ENCODE measurements around the gene GLA.

Gene GLA

DNA sequence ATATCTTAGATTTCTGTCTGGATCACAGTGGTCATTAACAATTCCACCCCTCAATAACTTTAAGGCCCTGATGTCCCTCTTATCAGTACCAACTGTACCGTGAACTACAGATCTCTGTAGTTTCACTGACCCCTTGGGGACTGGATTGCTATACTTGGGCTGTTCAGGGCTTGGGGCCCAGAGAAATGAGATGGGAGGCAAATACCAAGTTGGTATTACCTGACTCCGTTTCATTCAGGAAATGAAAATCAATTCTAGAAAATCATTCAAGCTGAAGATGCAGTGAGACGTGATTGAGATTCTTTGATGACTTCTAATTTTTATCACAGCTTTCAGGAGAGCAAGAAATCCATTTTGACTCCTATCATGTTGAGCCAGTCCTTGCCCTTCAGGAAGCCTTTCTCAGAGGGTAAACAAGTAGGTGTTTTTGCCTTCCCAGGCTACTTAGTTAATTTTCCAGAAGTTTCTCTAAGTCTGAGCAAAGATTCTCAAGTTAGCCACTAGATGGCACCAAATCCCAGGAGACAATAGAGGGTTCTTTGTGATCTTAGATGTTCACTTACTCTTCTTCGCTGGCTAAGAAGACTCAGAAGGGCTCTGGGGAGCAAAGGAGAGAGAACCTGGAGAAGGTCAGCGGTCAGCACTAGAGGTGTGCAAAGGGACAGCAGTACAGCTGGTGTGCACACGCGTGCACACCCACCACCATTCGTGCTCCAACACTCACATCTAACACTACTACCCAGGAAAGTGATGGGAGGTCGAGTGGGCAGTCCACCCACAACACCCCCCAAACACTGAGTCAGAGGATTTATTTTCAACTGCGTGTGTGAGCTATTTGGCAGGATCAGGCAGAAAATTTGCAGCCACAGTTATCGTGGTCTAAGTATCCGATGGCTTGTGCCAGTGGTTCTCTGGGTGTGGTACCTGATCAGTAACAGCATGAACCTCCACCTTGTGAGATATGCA is 7.7 kb upstream of the GLA start:
- Histone ChIP-seq H3K27ac (peak overlapping the region; percentile 84), H3K27me3 (ENCODE audit: control insufficient read depth, insufficient read depth, low read length) (no peaks in the 10 kb centered on the region), H3K4me3 (ENCODE audit: low read depth, low read length) (peak overlapping the region; percentile 4), H3K9ac (no peak overlapping the region), H3K4me1 (peaks cover 14% of the 10 kb centered on the region), H3K36me3 (ENCODE audit: control insufficient read depth, insufficient read depth, low read length) (no peaks in the 10 kb centered on the region), H3K9me3 (ENCODE audit: control insufficient read depth, low read length) (no peaks in the 10 kb centered on the region), H2AFZ (peak overlapping the region; percentile 75), H3K79me2 (peaks cover 10% of the 10 kb centered on the region), H3K4me2 (ENCODE audit: low read length) (peak overlapping the region; percentile 18)
- TF ChIP-seq, protein P1, sequence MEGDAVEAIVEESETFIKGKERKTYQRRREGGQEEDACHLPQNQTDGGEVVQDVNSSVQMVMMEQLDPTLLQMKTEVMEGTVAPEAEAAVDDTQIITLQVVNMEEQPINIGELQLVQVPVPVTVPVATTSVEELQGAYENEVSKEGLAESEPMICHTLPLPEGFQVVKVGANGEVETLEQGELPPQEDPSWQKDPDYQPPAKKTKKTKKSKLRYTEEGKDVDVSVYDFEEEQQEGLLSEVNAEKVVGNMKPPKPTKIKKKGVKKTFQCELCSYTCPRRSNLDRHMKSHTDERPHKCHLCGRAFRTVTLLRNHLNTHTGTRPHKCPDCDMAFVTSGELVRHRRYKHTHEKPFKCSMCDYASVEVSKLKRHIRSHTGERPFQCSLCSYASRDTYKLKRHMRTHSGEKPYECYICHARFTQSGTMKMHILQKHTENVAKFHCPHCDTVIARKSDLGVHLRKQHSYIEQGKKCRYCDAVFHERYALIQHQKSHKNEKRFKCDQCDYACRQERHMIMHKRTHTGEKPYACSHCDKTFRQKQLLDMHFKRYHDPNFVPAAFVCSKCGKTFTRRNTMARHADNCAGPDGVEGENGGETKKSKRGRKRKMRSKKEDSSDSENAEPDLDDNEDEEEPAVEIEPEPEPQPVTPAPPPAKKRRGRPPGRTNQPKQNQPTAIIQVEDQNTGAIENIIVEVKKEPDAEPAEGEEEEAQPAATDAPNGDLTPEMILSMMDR (IDR thresholded peaks at IDR 0.05): peak; percentile 60

DNA sequence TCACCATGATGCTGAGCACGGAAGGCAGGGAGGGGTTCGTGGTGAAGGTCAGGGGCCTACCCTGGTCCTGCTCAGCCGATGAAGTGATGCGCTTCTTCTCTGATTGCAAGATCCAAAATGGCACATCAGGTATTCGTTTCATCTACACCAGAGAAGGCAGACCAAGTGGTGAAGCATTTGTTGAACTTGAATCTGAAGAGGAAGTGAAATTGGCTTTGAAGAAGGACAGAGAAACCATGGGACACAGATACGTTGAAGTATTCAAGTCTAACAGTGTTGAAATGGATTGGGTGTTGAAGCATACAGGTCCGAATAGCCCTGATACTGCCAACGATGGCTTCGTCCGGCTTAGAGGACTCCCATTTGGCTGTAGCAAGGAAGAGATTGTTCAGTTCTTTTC is 4.3 kb upstream of the GLA start:
- Histone ChIP-seq H3K4me1 (peaks cover 11% of the 10 kb centered on the region), H2AFZ (no peak overlapping the region)

DNA sequence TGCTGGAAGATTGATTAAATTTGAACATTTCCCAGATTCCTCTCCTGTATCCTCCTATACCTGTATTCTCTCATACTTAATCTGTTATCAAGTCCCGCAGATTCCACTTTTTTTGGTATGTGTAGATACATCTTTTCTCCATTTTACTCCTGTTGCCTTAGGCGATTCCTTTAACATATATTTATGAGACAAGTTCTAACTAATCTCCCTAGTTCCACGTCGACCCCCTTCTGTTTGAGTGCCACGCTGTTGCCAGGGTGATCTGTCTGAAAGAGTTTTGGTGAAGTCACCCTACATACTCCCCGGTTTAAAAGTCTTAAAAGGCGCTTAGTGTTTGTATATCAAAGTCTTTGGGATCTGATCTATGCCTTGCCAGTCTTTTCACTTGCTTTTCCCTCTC is 2.7 kb upstream of the GLA start:
- Histone ChIP-seq H3K79me2 (peaks cover 15% of the 10 kb centered on the region), H3K9ac (no peak overlapping the region), H3K4me1 (peaks cover 8% of the 10 kb centered on the region), H3K27ac (no peak overlapping the region), H3K4me2 (ENCODE audit: low read length) (peak overlapping the region; percentile 33), H3K27me3 (ENCODE audit: control insufficient read depth, insufficient read depth, low read length) (no peaks in the 10 kb centered on the region), H2AFZ (no peak overlapping the region), H3K36me3 (ENCODE audit: control insufficient read depth, insufficient read depth, low read length) (no peaks in the 10 kb centered on the region), H3K4me3 (ENCODE audit: low read depth, low read length) (peak overlapping the region; percentile 22), H3K9me3 (ENCODE audit: control insufficient read depth, low read length) (no peaks in the 10 kb centered on the region)
- TF ChIP-seq, protein P1 (IDR thresholded peaks at IDR 0.05): no peak

More for the DNA sequence above, 4.3 kb upstream of the GLA start:
- Histone ChIP-seq H3K79me2 (peaks cover 15% of the 10 kb centered on the region), H3K27ac (no peak overlapping the region), H3K4me2 (ENCODE audit: low read length) (no peak overlapping the region), H3K9me3 (ENCODE audit: control insufficient read depth, low read length) (no peaks in the 10 kb centered on the region), H3K27me3 (ENCODE audit: control insufficient read depth, insufficient read depth, low read length) (no peaks in the 10 kb centered on the region), H3K36me3 (ENCODE audit: control insufficient read depth, insufficient read depth, low read length) (no peaks in the 10 kb centered on the region), H3K9ac (no peak overlapping the region), H3K4me3 (ENCODE audit: low read depth, low read length) (no peak overlapping the region)
- TF ChIP-seq, protein P1 (IDR thresholded peaks at IDR 0.05): no peak

DNA sequence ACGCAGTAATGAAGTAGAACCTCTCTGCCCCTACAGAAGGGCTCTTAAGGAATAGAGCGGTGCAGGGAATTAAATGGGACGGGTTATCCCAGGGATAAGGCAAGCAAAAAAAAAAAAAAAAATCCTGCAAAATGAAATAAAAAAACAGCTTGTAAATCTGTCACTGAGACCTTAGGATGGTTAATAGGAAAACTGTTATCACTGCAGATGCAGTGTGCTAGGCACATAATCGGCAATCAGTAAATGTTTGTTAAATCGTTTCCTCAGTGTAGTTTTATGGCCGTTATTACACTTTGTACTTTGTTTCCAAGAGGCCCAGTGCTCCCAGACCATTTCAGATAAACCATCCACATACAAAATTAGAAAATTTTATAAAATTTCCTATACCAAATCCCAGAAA is 1.3 kb upstream of the GLA start:
- H3K27ac ChIP-seq: peak overlapping the region; percentile 99
- H3K79me2 ChIP-seq: peaks cover 15% of the 10 kb centered on the region
- H2AFZ ChIP-seq: no peak overlapping the region
- H3K9me3 ChIP-seq (ENCODE audit: control insufficient read depth, low read length): no peaks in the 10 kb centered on the region
- H3K9ac ChIP-seq: no peak overlapping the region
- no peaks in the 10 kb centered on the region for H3K36me3 ChIP-seq (ENCODE audit: control insufficient read depth, insufficient read depth, low read length)
- no peaks in the 10 kb centered on the region for H3K4me1 ChIP-seq
- peak overlapping the region; percentile 93 for H3K4me3 ChIP-seq (ENCODE audit: low read depth, low read length)
- peak overlapping the region; percentile 61 for H3K4me2 ChIP-seq (ENCODE audit: low read length)
- TF ChIP-seq, protein P1 (IDR thresholded peaks at IDR 0.05): no peak
- H3K27me3 ChIP-seq (ENCODE audit: control insufficient read depth, insufficient read depth, low read length): no peaks in the 10 kb centered on the region
